HG03575 (cell line): ENCODE data around the gene MANBA.
"Not testable (repeated sequence)": the region's sequence is repeated elsewhere in the genome, so short reads cannot be mapped to it uniquely, and the experiment has no call there.

Experiments
- ATAC-seq: cut with Tn5 transposase; IDR thresholded peaks from one replicate; pipeline ENCODE4 v1.9.1; 2021; ENCODE audit not compliant: unreplicated experiment, insufficient number of reproducible peaks, low FRiP score; ENCODE audit errors: extremely low read depth

MANBA gene

GRCh38 chr4:102729486-102729885 lies 31.3 kb downstream of the MANBA start:
- ATAC-seq = not testable (repeated sequence)

GRCh38 chr4:102726919-102727318 lies 33.8 kb downstream of the MANBA start:
- not testable (repeated sequence) for ATAC-seq

GRCh38 chr4:102726068-102726467 lies 34.7 kb downstream of the MANBA start:
- no peak for ATAC-seq

- no peak for ATAC-seq
Observed at GRCh38 chr4:102725229-102725628, 35.5 kb downstream of the MANBA start.

GRCh38 chr4:102723511-102723910 lies 37.3 kb downstream of the MANBA start:
- no peak for ATAC-seq

GRCh38 chr4:102722740-102723139 lies 38.0 kb downstream of the MANBA start:
- no peak for ATAC-seq

- not testable (repeated sequence) for ATAC-seq
Observed at GRCh38 chr4:102718833-102719575, 41.8 kb downstream of the MANBA start.

GRCh38 chr4:102717448-102718092 lies 43.2 kb downstream of the MANBA start:
- no peak for ATAC-seq

- ATAC-seq = no peak
Observed at GRCh38 chr4:102715057-102715456, 45.7 kb downstream of the MANBA start.

GRCh38 chr4:102713774-102714173 lies 47.0 kb downstream of the MANBA start:
- not testable (repeated sequence) for ATAC-seq

- no peak for ATAC-seq
Observed at GRCh38 chr4:102713096-102713495, 47.7 kb downstream of the MANBA start.

- no peak for ATAC-seq
Observed at GRCh38 chr4:102710986-102711385, 49.8 kb downstream of the MANBA start.

- ATAC-seq = not testable (repeated sequence)
Observed at GRCh38 chr4:102709060-102709459, 51.7 kb downstream of the MANBA start.

GRCh38 chr4:102707150-102707549 lies 53.6 kb downstream of the MANBA start:
- ATAC-seq = no peak

GRCh38 chr4:102705391-102705935 lies 55.3 kb downstream of the MANBA start:
- no peak for ATAC-seq

GRCh38 chr4:102696758-102697157 lies 64.0 kb downstream of the MANBA start:
- no peak for ATAC-seq

GRCh38 chr4:102694791-102695190 lies 66.0 kb downstream of the MANBA start:
- no peak for ATAC-seq

GRCh38 chr4:102693861-102694260 lies 66.9 kb downstream of the MANBA start:
- ATAC-seq = no peak

GRCh38 chr4:102693262-102693850 lies 67.4 kb downstream of the MANBA start:
- ATAC-seq = no peak

- ATAC-seq = no peak
Observed at GRCh38 chr4:102692474-102692873, 68.3 kb downstream of the MANBA start.
